Erythroblast (primary cell): Measurements from ENCODE around the gene SLC51A.

ENCODE experiments used
- GATA1 ChIP-seq: IDR thresholded peaks from 2 replicates; pipeline ENCODE4 v1.6.1; 2011; ENCODE audit warnings: low read depth, mild to moderate bottlenecking, control low read depth, low read length, moderate library complexity
- POLR2A ChIP-seq: IDR thresholded peaks from 2 replicates; pipeline ENCODE4 v1.6.1; 2011; ENCODE audit warnings: mild to moderate bottlenecking, low read length

- TF ChIP-seq POLR2A: no peak
- TF ChIP-seq GATA1: no peak
Measured at GRCh38 chr3:196198771-196199753, 17.3 kb upstream of the SLC51A start.
